ENCODE measurements around the gene ACIN1. TPM values are rescaled to one million over a fixed set of nuclear protein-coding genes. Genes with fewer than 3 reads are reported as not detected.

Gene ACIN1
- total and polyA plus RNA-seq, 3 experiments from 2014 or later: 15.1 to 198 (median 195) TPM

- peak overlapping the region in 5 of 8 donors; percentile 50 to 85 (median 77) for H3K27ac Mint-ChIP-seq
- H3K4me3 Mint-ChIP-seq: peak overlapping the region in 2 of 7 donors; percentile 72 to 77
Measured at GRCh38 chr14:23121361-23121771, 26.4 kb upstream of the ACIN1 start.

GRCh38 chr14:23120541-23121251, 25.8 kb upstream of the ACIN1 start:
- Histone ChIP-seq H3K27me3 (ENCODE audit: insufficient read depth, low read length, poor library complexity, severe bottlenecking) (no peaks in the 10 kb centered on the region), H3K27ac (ENCODE audit: low read depth, low read length) (peak overlapping the region; percentile 10), H3K4me3 (ENCODE audit: low read length) (peak overlapping the region; percentile 59), H3K9me3 (ENCODE audit: low read length) (no peaks in the 10 kb centered on the region), H3K36me3 (ENCODE audit: insufficient read depth, low read length) (no peaks in the 10 kb centered on the region), H3K4me1 (ENCODE audit: insufficient read depth, low read length) (peaks cover 53% of the 10 kb centered on the region)
- CTCF ChIA-PET: interaction anchor here (0.6 to 3.1 kb wide), 37 partner anchors 8 to 270 kb away, joined by 3 to 21 read pairs (median 4); partner anchors contain the start of genes ACIN1, C14orf119, HOMEZ and SLC7A8
- Mint-ChIP-seq H3K36me3 (no peaks in the 10 kb centered on the region), H3K27ac (peak overlapping the region; percentile 77 to 96 (median 80)), H3K4me3 (peak overlapping the region in 6 of 7 donors; percentile 38 to 77 (median 65)), H3K9me3 (no peaks in the 10 kb centered on the region), H3K4me1 (peaks cover 28 to 42% (median 28%) of the 10 kb centered on the region in 3 donors), H3K27me3 (peaks cover 3 to 5% of the 10 kb centered on the region in 2 donors)
- POLR2A ChIA-PET: interaction anchor here (0.5 to 2.1 kb wide), 7 partner anchors 26 to 200 kb away, joined by 3 to 32 read pairs (median 3); partner anchors contain the start of genes ACIN1, C14orf119, HOMEZ and PPP1R3E
- DNase-seq: peak; percentile 58 to 85 (median 76)

More at GRCh38 chr14:23121361-23121771, 26.4 kb upstream of the ACIN1 start:
- H3K27me3 Mint-ChIP-seq: peaks cover 0 to 5% of the 10 kb centered on the region in 2 donors
- Histone ChIP-seq H3K9me3 (ENCODE audit: low read length) (no peaks in the 10 kb centered on the region), H3K36me3 (ENCODE audit: insufficient read depth, low read length) (no peaks in the 10 kb centered on the region), H3K27me3 (ENCODE audit: insufficient read depth, low read length, poor library complexity, severe bottlenecking) (no peaks in the 10 kb centered on the region), H3K27ac (ENCODE audit: low read depth, low read length) (no peak overlapping the region), H3K4me3 (ENCODE audit: low read length) (peak overlapping the region; percentile 59), H3K4me1 (ENCODE audit: insufficient read depth, low read length) (peaks cover 53% of the 10 kb centered on the region)
- ChIA-PET CTCF (interaction anchor here (0.7 to 3.1 kb wide), 26 partner anchors 8 to 259 kb away, joined by 3 to 21 read pairs (median 6); partner anchors contain the start of genes ACIN1, C14orf119, HOMEZ and SLC7A8), POLR2A (interaction anchor here (1.0 to 2.1 kb wide), 4 partner anchors 27 to 181 kb away, joined by 3 to 32 read pairs (median 7); partner anchors contain the start of genes ACIN1, C14orf119, HOMEZ and PPP1R3E)
- H3K4me1 Mint-ChIP-seq: peaks cover 28 to 42% (median 28%) of the 10 kb centered on the region in 3 donors
- H3K36me3 Mint-ChIP-seq: no peaks in the 10 kb centered on the region
- DNase-seq: no peak
- H3K9me3 Mint-ChIP-seq: no peaks in the 10 kb centered on the region

- H3K9me3 Mint-ChIP-seq: no peaks in the 10 kb centered on the region
- H3K27me3 Mint-ChIP-seq: peaks cover 5 to 8% of the 10 kb centered on the region in 2 donors
- peaks cover 58% of the 10 kb centered on the region for H3K4me1 ChIP-seq (ENCODE audit: insufficient read depth, low read length)
- H3K4me1 Mint-ChIP-seq: peaks cover 28 to 46% (median 28%) of the 10 kb centered on the region in 3 donors
- peak overlapping the region; percentile 59 for H3K4me3 ChIP-seq (ENCODE audit: low read length)
- DNase-seq: peak in 3 of 5 donors; percentile 33 to 74 (median 62)
- H3K9me3 ChIP-seq (ENCODE audit: low read length): no peaks in the 10 kb centered on the region
- no peaks in the 10 kb centered on the region for H3K36me3 ChIP-seq (ENCODE audit: insufficient read depth, low read length)
- POLR2A ChIA-PET: interaction anchor here (0.6 to 2.1 kb wide), 4 partner anchors 25 to 1593 kb away, joined by 3 to 32 read pairs (median 8); partner anchors contain the start of genes ACIN1, C14orf119 and PPP1R3E
- peak overlapping the region; percentile 58 to 96 (median 80) for H3K27ac Mint-ChIP-seq
- H3K4me3 Mint-ChIP-seq: peak overlapping the region; percentile 6 to 77 (median 71)
- H3K36me3 Mint-ChIP-seq: no peaks in the 10 kb centered on the region
- CTCF ChIA-PET: interaction anchor here (0.7 to 3.1 kb wide), 19 partner anchors 10 to 271 kb away, joined by 3 to 21 read pairs (median 5); partner anchors contain the start of genes ACIN1 and C14orf119
- H3K27me3 ChIP-seq (ENCODE audit: insufficient read depth, low read length, poor library complexity, severe bottlenecking): no peaks in the 10 kb centered on the region
- peak overlapping the region; percentile 10 for H3K27ac ChIP-seq (ENCODE audit: low read depth, low read length)
Measured at GRCh38 chr14:23119363-23120327, 24.7 kb upstream of the ACIN1 start.

GRCh38 chr14:23118506-23119362, 23.8 kb upstream of the ACIN1 start, which contains the start of gene CEBPE:
Gene CEBPE (minus strand): TSS chr14:23119255. CDS start chr14:23119091, 164 bp downstream.
- Mint-ChIP-seq H3K27me3 (peaks cover 5 to 14% of the 10 kb centered on the region in 2 donors), H3K27ac (peak within 1 kb of the TSS; percentile 58 to 96 (median 80)), H3K4me3 (peak within 1 kb of the TSS; percentile 6 to 77 (median 71)), H3K9me3 (no peaks in the 10 kb centered on the region), H3K36me3 (no peaks in the 10 kb centered on the region), H3K4me1 (peaks cover 28 to 46% (median 28%) of the 10 kb centered on the region in 3 donors)
- H3K4me1 ChIP-seq (ENCODE audit: insufficient read depth, low read length): peaks cover 65% of the 10 kb centered on the region
- ChIA-PET POLR2A (interaction anchor here (2.1 kb wide), 1 partner anchor 24 kb away, joined by 32 read pairs; the partner anchor contains the start of genes ACIN1 and C14orf119), CTCF (interaction anchor here (1.0 to 3.1 kb wide), 4 partner anchors 23 to 260 kb away, joined by 3 to 18 read pairs (median 6); partner anchors contain the start of genes ACIN1 and C14orf119)
- peak in 1 of 5 donors; percentile 8 for DNase-seq
- H3K27me3 ChIP-seq (ENCODE audit: insufficient read depth, low read length, poor library complexity, severe bottlenecking): no peaks in the 10 kb centered on the region
- peak within 1 kb of the TSS; percentile 59 for H3K4me3 ChIP-seq (ENCODE audit: low read length)
- no peaks in the 10 kb centered on the region for H3K9me3 ChIP-seq (ENCODE audit: low read length)
- H3K27ac ChIP-seq (ENCODE audit: low read depth, low read length): peak within 1 kb of the TSS; percentile 10
- H3K36me3 ChIP-seq (ENCODE audit: insufficient read depth, low read length): no peaks in the 10 kb centered on the region

GRCh38 chr14:23117371-23118020, 22.6 kb upstream of the ACIN1 start:
- Histone ChIP-seq H3K36me3 (ENCODE audit: insufficient read depth, low read length) (no peaks in the 10 kb centered on the region), H3K9me3 (ENCODE audit: low read length) (no peaks in the 10 kb centered on the region), H3K4me3 (ENCODE audit: low read length) (no peak overlapping the region), H3K4me1 (ENCODE audit: insufficient read depth, low read length) (peaks cover 65% of the 10 kb centered on the region), H3K27me3 (ENCODE audit: insufficient read depth, low read length, poor library complexity, severe bottlenecking) (no peaks in the 10 kb centered on the region), H3K27ac (ENCODE audit: low read depth, low read length) (no peak overlapping the region)
- peak overlapping the region in 1 of 7 donors; percentile 72 for H3K4me3 Mint-ChIP-seq
- H3K9me3 Mint-ChIP-seq: no peaks in the 10 kb centered on the region
- no peaks in the 10 kb centered on the region for H3K36me3 Mint-ChIP-seq
- no peak for DNase-seq
- H3K4me1 Mint-ChIP-seq: peaks cover 28 to 46% (median 28%) of the 10 kb centered on the region in 3 donors
- ChIA-PET POLR2A (no interaction called here), CTCF (interaction anchor here (2.7 kb wide), 1 partner anchor 49 kb away, joined by 9 read pairs; no protein-coding TSS in a partner anchor)
- H3K27ac Mint-ChIP-seq: peak overlapping the region in 3 of 8 donors; percentile 3 to 68 (median 27)
- peaks cover 5 to 14% of the 10 kb centered on the region in 2 donors for H3K27me3 Mint-ChIP-seq

GRCh38 chr14:23115918-23116317, 21.0 kb upstream of the ACIN1 start:
- H3K4me3 ChIP-seq (ENCODE audit: low read length): no peak overlapping the region
- H3K4me1 ChIP-seq (ENCODE audit: insufficient read depth, low read length): peaks cover 56% of the 10 kb centered on the region
- no peak for DNase-seq
- no peak overlapping the region for H3K4me3 Mint-ChIP-seq
- H3K4me1 Mint-ChIP-seq: peaks cover 21 to 39% (median 21%) of the 10 kb centered on the region in 3 donors
- no peaks in the 10 kb centered on the region for H3K27me3 ChIP-seq (ENCODE audit: insufficient read depth, low read length, poor library complexity, severe bottlenecking)
- no peaks in the 10 kb centered on the region for H3K9me3 Mint-ChIP-seq
- H3K36me3 ChIP-seq (ENCODE audit: insufficient read depth, low read length): no peaks in the 10 kb centered on the region
- POLR2A ChIA-PET: no interaction called here
- H3K36me3 Mint-ChIP-seq: no peaks in the 10 kb centered on the region
- peaks cover 5 to 14% of the 10 kb centered on the region in 2 donors for H3K27me3 Mint-ChIP-seq
- CTCF ChIA-PET: no interaction called here
- H3K27ac Mint-ChIP-seq: peak overlapping the region in 3 of 8 donors; percentile 11 to 65 (median 29)
- H3K9me3 ChIP-seq (ENCODE audit: low read length): no peaks in the 10 kb centered on the region
- H3K27ac ChIP-seq (ENCODE audit: low read depth, low read length): no peak overlapping the region

All from CD8-positive, alpha-beta memory T cell (primary cell).